NCI-H2196 treated with DMSO at 0.1 percent for 48 hours (cell line): ENCODE data around the gene NTN4.
"Not testable (repeated sequence)": the region's sequence is repeated elsewhere in the genome, so short reads cannot be mapped to it uniquely, and the experiment has no call there.

Experiments used
- DNase-seq: peaks from one replicate; lab custom pipeline; 2025; ENCODE audit not compliant: unreplicated experiment; lab: John Stamatoyannopoulos, UW

Gene NTN4

GRCh38 chr12:95790033-95790916, at the start of gene NTN4:
TSS of gene NTN4 (minus strand) at chr12:95790764. CDS start at chr12:95790309, 455 bp downstream.
- DNase-seq: peak; percentile 7

GRCh38 chr12:95838125-95838524, 47.6 kb upstream of the NTN4 start:
- peak; percentile 52 for DNase-seq

- no peak for DNase-seq
Observed at GRCh38 chr12:95837240-95838038, 46.9 kb upstream of the NTN4 start.

GRCh38 chr12:95836630-95837239, 46.2 kb upstream of the NTN4 start:
- DNase-seq: no peak

DNA sequence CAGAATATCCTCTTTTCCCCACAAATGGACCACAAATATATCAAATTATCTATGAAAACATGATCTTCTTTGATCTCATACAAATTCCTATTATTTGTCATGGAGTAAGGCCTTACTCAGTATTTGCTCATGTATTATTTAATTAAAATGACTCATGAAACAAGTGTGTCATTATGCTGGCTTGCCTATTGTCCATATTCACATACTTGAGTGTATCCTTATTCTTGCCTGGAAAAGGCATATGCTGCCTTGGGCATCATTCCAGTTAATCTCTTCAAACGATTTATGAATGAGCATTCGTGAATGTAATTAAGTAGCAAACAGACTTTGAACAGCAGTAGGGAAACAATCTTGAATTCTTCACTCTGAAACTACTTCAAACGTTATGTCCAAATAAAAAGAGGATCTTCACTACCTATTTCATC, 45.6 kb upstream of the NTN4 start:
- peak; percentile 46 for DNase-seq

DNA sequence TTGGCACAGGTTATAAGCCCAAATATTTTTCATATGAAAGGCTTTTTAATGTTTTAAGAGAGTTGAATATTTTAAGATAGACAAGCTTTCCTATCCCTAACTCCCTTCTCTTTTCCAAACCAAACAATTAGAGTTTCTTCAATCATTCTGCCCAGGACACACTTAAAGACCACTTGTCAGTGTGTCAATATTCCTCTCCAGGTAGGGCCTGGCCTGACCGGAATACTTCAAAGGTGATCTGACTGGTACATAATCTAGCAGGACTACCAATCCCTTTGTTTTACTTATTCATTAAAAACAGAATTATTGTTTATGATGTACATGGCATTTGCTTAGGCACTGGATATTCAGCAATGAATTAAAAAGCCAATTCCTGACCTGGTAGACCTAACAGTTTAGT, 44.0 kb upstream of the NTN4 start:
- DNase-seq: no peak

DNA sequence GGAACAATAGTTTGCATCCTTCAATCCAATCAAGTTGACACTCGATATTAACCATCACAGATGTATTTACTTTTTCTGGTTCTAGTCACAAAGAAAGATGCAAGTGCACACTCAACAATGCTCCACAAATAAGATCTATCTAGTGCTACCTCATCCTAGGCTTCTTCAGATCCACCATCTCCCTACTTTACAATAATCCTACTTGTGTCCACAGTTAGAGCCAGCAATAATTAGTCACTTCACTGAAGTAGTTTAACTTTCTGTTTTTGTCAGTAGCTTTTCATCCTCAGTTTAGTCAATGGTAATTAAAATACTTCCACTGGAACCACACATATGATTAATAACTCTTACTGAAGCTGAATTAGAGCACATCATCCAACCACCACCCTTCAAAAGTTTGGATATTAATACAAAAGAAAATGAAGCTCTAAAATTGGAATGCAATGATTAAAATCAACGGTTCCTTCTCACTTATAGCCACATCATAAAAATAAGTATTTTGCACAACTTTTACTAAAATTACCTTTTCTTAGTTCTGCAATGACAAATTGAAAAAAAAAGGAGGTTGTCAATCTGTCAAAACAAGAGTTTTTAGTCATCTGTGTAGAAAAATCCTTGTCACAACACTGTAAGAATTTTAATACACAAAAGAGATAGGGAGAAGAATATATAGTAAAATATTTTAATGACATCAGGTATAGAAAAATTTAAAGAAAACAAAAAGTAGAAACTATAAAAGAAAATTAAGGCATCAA, 39.9 kb upstream of the NTN4 start:
- DNase-seq: no peak

- DNase-seq: no peak
Observed at GRCh38 chr12:95829395-95829794, 38.8 kb upstream of the NTN4 start.

DNA sequence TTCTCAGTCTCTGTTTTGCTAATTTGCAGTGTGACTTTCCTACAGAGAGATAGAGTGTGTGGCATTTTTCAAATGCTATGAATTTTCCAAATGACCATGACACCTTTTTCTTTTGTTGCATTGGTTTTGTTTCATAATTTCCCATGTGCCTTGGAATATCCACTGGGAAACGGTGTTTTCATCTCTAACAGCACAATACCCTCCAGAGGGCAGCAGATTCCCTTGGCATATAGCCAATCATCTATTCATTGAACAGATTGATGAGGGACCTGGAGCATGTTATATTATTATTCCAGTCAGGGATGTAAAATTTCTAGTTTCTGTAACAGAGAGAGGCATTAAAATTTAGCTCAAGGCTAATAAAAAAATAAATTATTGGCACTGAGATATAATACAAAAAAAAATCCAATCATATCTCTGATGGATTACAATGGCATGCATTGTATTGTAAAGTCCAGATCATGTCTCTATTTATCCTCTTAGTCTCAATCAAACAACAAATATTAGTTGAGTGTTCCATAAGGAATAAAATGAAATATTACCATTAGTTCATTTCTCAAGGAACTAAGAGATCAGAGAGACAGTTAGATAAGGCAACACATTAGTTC, 29.6 kb upstream of the NTN4 start:
- peak; percentile 48 for DNase-seq

DNA sequence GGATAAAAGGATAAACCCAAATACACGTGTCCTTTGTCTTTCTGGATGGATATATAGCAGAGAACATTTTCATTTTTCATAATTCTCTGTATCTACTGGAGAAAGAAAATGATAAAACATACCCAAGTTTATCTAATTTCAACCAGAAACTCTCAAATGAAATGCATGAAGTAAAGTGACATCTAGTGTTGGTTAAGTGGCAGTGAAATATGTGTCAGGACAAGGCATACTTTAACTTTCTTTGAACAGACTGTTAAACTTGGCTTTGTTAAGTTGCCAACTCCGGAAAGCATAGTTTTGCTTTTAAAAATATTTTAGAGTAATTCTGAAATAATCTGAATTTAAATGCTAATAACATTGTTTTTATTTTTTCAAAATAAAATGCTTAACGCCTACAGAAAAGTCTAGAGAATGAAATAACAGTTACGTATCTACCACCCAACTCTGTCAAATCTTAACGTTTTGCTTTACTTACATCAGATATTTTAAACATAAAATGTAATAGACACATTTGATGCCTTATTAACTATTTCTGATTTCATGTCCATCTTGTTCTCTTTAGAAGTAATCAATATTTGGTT, 25.2 kb upstream of the NTN4 start:
- DNase-seq: peak; percentile 62

DNA sequence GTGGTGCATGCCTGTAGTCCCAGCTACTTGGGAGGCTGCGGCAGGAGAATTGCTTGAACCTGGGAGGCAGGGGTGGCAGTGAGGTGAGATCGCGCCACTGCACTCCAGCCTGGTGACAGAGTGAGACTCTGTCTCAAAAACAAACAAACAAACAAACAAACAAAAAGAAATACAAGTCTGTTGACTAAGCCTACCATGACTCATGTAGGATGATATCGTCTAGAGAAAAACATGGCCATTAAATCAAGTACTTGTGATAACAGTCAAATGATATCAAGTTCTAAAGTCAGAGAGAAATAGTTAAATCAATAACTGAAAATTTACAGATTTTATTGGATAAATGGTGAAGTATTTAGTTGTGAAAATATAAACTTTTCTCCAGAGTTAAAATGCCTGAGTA, 21.6 kb upstream of the NTN4 start:
- DNase-seq: not testable (repeated sequence)

- no peak for DNase-seq
Observed at GRCh38 chr12:95810411-95810810, 19.8 kb upstream of the NTN4 start.

DNA sequence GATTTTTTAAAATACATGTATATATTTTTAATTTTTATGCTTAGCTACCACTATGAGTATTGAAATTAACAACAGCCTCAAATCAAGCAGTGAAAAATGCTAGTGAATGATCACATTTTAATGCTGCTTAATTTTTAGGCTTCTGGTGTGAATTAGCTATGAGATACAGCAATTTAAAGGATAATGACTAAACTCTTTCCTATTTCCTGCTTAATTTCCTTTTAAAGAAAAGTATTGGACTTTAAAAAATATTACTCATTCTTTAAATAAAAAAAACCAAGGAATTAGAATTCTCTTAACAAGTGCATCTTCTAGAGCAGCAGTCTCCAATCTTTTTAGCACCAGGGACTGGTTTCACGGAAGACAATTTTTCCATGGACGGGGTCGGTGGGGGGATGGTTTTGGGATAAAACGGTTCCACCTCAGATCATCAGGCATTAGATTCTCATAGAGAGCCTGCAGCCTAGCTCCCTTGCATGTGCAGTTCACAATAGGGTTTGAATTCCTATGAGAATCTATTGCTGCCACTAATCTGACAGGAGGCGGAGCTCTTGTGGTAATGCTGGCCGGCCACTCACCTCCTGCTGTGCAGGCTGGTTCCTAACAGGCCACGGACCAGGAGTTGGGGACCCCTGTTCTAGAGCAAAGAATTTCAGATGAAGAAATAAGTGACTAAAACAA, 18.6 kb upstream of the NTN4 start:
- no peak for DNase-seq

DNA sequence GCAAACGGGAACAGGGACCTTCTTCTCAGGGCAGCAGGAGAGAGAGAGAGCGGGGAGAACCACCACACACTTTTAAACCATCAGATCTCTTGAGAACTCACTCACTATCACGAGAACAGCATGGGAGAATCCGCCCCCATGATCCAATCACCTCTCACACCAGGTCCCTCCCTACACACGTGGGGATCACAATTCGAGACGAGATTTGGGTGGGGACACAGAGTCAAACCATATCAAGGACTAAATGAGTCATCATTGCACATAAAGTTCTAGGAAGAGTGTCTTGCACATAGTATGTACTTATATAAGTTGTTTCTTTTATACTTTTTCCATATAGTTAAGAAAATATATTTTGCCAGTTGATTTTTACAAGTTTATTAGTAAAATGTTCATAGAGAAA, 17.6 kb upstream of the NTN4 start:
- DNase-seq: no peak

- no peak for DNase-seq
Observed at GRCh38 chr12:95805864-95806671, 15.5 kb upstream of the NTN4 start.

- DNase-seq: no peak
Observed at GRCh38 chr12:95804291-95804690, 13.7 kb upstream of the NTN4 start.

GRCh38 chr12:95803817-95804216, 13.3 kb upstream of the NTN4 start:
- DNase-seq: no peak

GRCh38 chr12:95802482-95803270, 12.1 kb upstream of the NTN4 start:
- no peak for DNase-seq
